Stomach (tissue), 4 donors: Measurements from ENCODE around the gene GPER1.

ENCODE experiments used
- EP300 ChIP-seq: sonication (generic); formaldehyde crosslinking; IDR thresholded peaks from one replicate; pipeline ENCODE4 v1.6.1; 2017; ENCODE audit warnings: antibody characterized with exemption
- POLR2A ChIP-seq, 4 donors: fragments of 450-650 bp; IDR thresholded peaks; one replicate each; pipeline ENCODE4 v1.6.1; 2016; ENCODE audit warnings: antibody characterized with exemption in 4 of 4, control low read depth in 2 of 4, mild to moderate bottlenecking in 1 of 4, moderate library complexity in 1 of 4
- TF ChIP-seq, protein P1 (sequence below), 7 experiments: fragments of 450-650 bp in 4 of 7; fragments of 200-600 bp in 3 of 7; sonication (generic) in 3 of 7; IDR thresholded peaks; one replicate each; pipeline ENCODE4 v1.5.1; 2016 to 2019; ENCODE audit warnings: antibody characterized with exemption in 7 of 7, control low read depth in 2 of 7, mild to moderate bottlenecking in 1 of 7

DNA sequence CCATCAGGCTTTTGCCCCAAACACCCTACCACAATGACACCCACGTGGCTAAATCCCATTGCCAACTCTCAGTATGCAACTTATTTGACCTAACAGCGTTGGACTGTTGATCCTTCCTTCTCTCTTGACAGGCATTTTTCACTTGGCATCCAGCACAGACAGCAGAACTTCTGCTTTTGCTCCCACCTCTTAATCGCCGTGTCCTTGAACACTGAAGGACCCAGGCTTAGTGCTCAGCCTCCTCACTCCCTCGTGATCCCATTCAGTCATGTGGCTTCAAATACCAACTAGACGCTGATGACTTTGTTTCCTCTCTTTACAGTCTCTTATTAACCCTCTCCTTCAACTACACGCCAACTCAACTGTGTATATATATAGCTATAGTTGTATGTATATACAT lies 47.0 kb downstream of the GPER1 start:
- TF ChIP-seq, protein P1, sequence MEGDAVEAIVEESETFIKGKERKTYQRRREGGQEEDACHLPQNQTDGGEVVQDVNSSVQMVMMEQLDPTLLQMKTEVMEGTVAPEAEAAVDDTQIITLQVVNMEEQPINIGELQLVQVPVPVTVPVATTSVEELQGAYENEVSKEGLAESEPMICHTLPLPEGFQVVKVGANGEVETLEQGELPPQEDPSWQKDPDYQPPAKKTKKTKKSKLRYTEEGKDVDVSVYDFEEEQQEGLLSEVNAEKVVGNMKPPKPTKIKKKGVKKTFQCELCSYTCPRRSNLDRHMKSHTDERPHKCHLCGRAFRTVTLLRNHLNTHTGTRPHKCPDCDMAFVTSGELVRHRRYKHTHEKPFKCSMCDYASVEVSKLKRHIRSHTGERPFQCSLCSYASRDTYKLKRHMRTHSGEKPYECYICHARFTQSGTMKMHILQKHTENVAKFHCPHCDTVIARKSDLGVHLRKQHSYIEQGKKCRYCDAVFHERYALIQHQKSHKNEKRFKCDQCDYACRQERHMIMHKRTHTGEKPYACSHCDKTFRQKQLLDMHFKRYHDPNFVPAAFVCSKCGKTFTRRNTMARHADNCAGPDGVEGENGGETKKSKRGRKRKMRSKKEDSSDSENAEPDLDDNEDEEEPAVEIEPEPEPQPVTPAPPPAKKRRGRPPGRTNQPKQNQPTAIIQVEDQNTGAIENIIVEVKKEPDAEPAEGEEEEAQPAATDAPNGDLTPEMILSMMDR (IDR thresholded peaks at IDR 0.05), result no peak
- TF ChIP-seq EP300 (no peak), POLR2A (IDR thresholded peaks at IDR 0.05) (no peak)
